Astrocyte (in vitro differentiated cells and primary cell): ENCODE results near the gene CIITA. TPM values are rescaled to one million over a fixed set of nuclear protein-coding genes. Genes with fewer than 3 reads are reported as not detected.
"Not testable (repeated sequence)": the region's sequence is repeated elsewhere in the genome, so short reads cannot be mapped to it uniquely, and the experiment has no call there.

ENCODE experiments used
- DNase-seq: peaks from one replicate; pipeline ENCODE4 v3.0.0-alpha.2; 2010; ENCODE audit warnings: low read depth
- FAIRE-seq: peaks from 2 replicates; lab custom pipeline; 2011; peaks lifted over from hg19 to GRCh38; lab: Jason Lieb, UNC
- H2AFZ ChIP-seq: 2 replicates; pipeline ENCODE4 v1.6.0; 2012; ENCODE audit warnings: low read depth, low read length, inconsistent platforms
- H3K27ac ChIP-seq: 2 replicates; pipeline ENCODE4 v1.5.1; 2011; ENCODE audit warnings: low read depth, low read length, inconsistent platforms
- H3K27me3 ChIP-seq: 2 replicates; pipeline ENCODE4 v1.6.0; 2011; ENCODE audit warnings: low read length, inconsistent platforms; ENCODE audit not compliant: insufficient read depth
- H3K36me3 ChIP-seq: 2 replicates; pipeline ENCODE4 v1.5.1; 2011; ENCODE audit warnings: low read length, inconsistent platforms; ENCODE audit not compliant: insufficient read depth
- H3K4me1 ChIP-seq: 2 replicates; pipeline ENCODE4 v1.5.1; 2011; ENCODE audit warnings: low read length, inconsistent platforms; ENCODE audit not compliant: insufficient read depth
- H3K4me2 ChIP-seq: 2 replicates; pipeline ENCODE4 v1.6.0; 2012; ENCODE audit warnings: low read length, inconsistent platforms
- H3K4me3 ChIP-seq: 2 replicates; pipeline ENCODE4 v1.5.1; 2011; ENCODE audit warnings: low read depth, mild to moderate bottlenecking, low read length, inconsistent platforms; ENCODE audit not compliant: insufficient read depth
- H3K79me2 ChIP-seq: 2 replicates; pipeline ENCODE4 v1.6.0; 2012; ENCODE audit warnings: mild to moderate bottlenecking, low read length, inconsistent platforms; ENCODE audit not compliant: insufficient read depth
- H3K9ac ChIP-seq: 2 replicates; pipeline ENCODE4 v1.6.0; 2012; ENCODE audit warnings: mild to moderate bottlenecking, low read length, inconsistent platforms
- H3K9me3 ChIP-seq: 2 replicates; pipeline ENCODE4 v1.5.1; 2012; ENCODE audit warnings: low read depth, mild to moderate bottlenecking, low read length, inconsistent platforms; ENCODE audit not compliant: insufficient read depth
- H4K20me1 ChIP-seq: 2 replicates; pipeline ENCODE4 v1.6.0; 2012; ENCODE audit warnings: low read length, inconsistent platforms; ENCODE audit not compliant: insufficient read depth
- H3K27ac Mint-ChIP-seq: one replicate; pipeline ENCODE4 v1.8.0; 2021; ENCODE audit warnings: mild to moderate bottlenecking, mixed read lengths; ENCODE audit not compliant: unreplicated experiment
- H3K27me3 Mint-ChIP-seq: one replicate; pipeline ENCODE4 v1.8.0; 2021; ENCODE audit warnings: low read depth, mixed read lengths; ENCODE audit not compliant: unreplicated experiment
- H3K36me3 Mint-ChIP-seq: one replicate; pipeline ENCODE4 v1.8.0; 2021; ENCODE audit warnings: low read depth, mixed read lengths; ENCODE audit not compliant: unreplicated experiment
- H3K4me1 Mint-ChIP-seq: one replicate; pipeline ENCODE4 v1.8.0; 2021; ENCODE audit warnings: low read depth, mixed read lengths; ENCODE audit not compliant: unreplicated experiment
- H3K4me3 Mint-ChIP-seq: one replicate; pipeline ENCODE4 v1.8.0; 2021; ENCODE audit warnings: mild to moderate bottlenecking, moderate library complexity, mixed read lengths; ENCODE audit not compliant: unreplicated experiment
- H3K9me3 Mint-ChIP-seq: one replicate; pipeline ENCODE4 v1.8.0; 2021; ENCODE audit warnings: mild to moderate bottlenecking, mixed read lengths; ENCODE audit not compliant: unreplicated experiment
- CTCF ChIP-seq: IDR thresholded peaks from 2 replicates; pipeline ENCODE4 v1.5.1; 2011; ENCODE audit warnings: low read depth, mild to moderate bottlenecking, inconsistent platforms, low read length, moderate library complexity; ENCODE audit not compliant: insufficient read depth
- EZH2 ChIP-seq: IDR thresholded peaks from 2 replicates; pipeline ENCODE4 v1.6.1; 2012; ENCODE audit warnings: mild to moderate bottlenecking, low read length, inconsistent platforms; ENCODE audit not compliant: insufficient read depth
- total RNA-seq: library from RNA; stranded (reverse); gene quantifications from 2 replicates; pipeline ENCODE4 v1.2.1, GENCODE V29; 2021

CIITA gene
- total RNA-seq, 1 donor from 2014 or later, result not detected

- H3K4me1 Mint-ChIP-seq, result no peaks in the 10 kb centered on the region
- peaks cover 20% of the 10 kb centered on the region for H3K36me3 Mint-ChIP-seq
- H3K27me3 Mint-ChIP-seq, result no peaks in the 10 kb centered on the region
- no peak for DNase-seq
- H3K79me2 ChIP-seq, result peaks cover 1% of the 10 kb centered on the region
- no peaks in the 10 kb centered on the region for H3K27me3 ChIP-seq
- H3K36me3 ChIP-seq, result peaks cover 14% of the 10 kb centered on the region
- peaks cover 2% of the 10 kb centered on the region for H3K9me3 Mint-ChIP-seq
- no peak overlapping the region for H3K27ac Mint-ChIP-seq
- no peak for FAIRE-seq
- TF ChIP-seq CTCF (no peak), EZH2 (no peak)
- H3K4me1 ChIP-seq, result peaks cover 10% of the 10 kb centered on the region
- H3K4me3 Mint-ChIP-seq, result no peak overlapping the region
- H4K20me1 ChIP-seq, result peaks cover 38% of the 10 kb centered on the region
- no peak overlapping the region for H3K4me2 ChIP-seq
- no peak overlapping the region for H2AFZ ChIP-seq
- H3K9ac ChIP-seq, result no peak overlapping the region
- no peak overlapping the region for H3K4me3 ChIP-seq
- H3K9me3 ChIP-seq, result no peaks in the 10 kb centered on the region
- H3K27ac ChIP-seq, result no peak overlapping the region
Observed at GRCh38 chr16:10926867-10927266, 49.9 kb downstream of the CIITA start.

DNA sequence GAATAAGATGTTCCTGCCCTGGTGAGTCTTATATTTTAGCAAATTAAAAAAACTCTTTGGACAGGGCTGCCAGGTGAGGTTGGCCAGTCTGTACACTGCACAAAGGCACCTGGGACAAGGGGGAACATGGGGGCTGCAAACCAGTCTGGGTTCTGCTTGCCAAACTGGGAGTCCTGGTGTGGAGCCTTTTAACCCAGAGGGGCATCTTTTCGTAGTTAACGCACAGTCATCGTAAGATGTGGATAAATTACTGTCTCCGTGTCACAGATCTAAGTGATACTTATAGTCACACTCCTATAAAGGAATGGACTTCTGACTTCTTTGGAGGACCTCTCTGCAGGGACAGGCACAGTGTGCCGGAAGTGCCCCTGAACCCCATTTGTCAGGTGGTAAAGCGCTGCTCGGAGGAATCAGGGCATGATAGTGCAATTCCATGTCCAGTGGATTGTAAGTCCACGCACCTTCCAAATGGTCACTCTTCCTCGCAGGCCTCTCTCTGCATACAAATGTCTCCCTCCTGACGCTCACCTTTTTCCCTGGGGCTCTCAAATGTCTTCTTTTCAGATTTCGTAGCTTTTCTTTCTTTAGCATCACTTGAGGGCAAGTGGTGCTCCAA is 50.6 kb downstream of the CIITA start:
- DNase-seq (no peak), FAIRE-seq (no peak)
- H3K9me3 Mint-ChIP-seq, result peaks cover 2% of the 10 kb centered on the region
- no peaks in the 10 kb centered on the region for H3K27me3 ChIP-seq
- H2AFZ ChIP-seq, result no peak overlapping the region
- peaks cover 7% of the 10 kb centered on the region for H3K79me2 ChIP-seq
- no peaks in the 10 kb centered on the region for H3K27me3 Mint-ChIP-seq
- peaks cover 14% of the 10 kb centered on the region for H3K36me3 ChIP-seq
- no peak overlapping the region for H3K9ac ChIP-seq
- H3K27ac ChIP-seq, result no peak overlapping the region
- H3K4me1 ChIP-seq, result peaks cover 4% of the 10 kb centered on the region
- H3K4me3 ChIP-seq, result no peak overlapping the region
- no peaks in the 10 kb centered on the region for H3K4me1 Mint-ChIP-seq
- H3K27ac Mint-ChIP-seq, result no peak overlapping the region
- H3K4me3 Mint-ChIP-seq, result no peak overlapping the region
- H3K9me3 ChIP-seq, result no peaks in the 10 kb centered on the region
- H3K4me2 ChIP-seq, result no peak overlapping the region
- peaks cover 45% of the 10 kb centered on the region for H4K20me1 ChIP-seq
- TF ChIP-seq EZH2, result no peak
- TF ChIP-seq CTCF, result no peak
- H3K36me3 Mint-ChIP-seq, result peaks cover 20% of the 10 kb centered on the region

- H4K20me1 ChIP-seq, result peaks cover 60% of the 10 kb centered on the region
- H3K36me3 ChIP-seq, result peaks cover 14% of the 10 kb centered on the region
- not testable (repeated sequence) for H3K9me3 Mint-ChIP-seq, H2AFZ ChIP-seq, H3K9ac ChIP-seq, H3K4me3 ChIP-seq, H3K27me3 ChIP-seq, H3K9me3 ChIP-seq, H3K27ac ChIP-seq, H3K27me3 Mint-ChIP-seq, H3K4me2 ChIP-seq, FAIRE-seq, DNase-seq, H3K27ac Mint-ChIP-seq, H3K4me3 Mint-ChIP-seq, H3K4me1 ChIP-seq
- H3K36me3 Mint-ChIP-seq, result peaks cover 20% of the 10 kb centered on the region
- H3K4me1 Mint-ChIP-seq, result peaks cover 11% of the 10 kb centered on the region
- H3K79me2 ChIP-seq, result peaks cover 18% of the 10 kb centered on the region
Observed at GRCh38 chr16:10929097-10929496, 52.1 kb downstream of the CIITA start.
